ENCODE results near the gene SPHK1.

Gene SPHK1

GRCh38 chr17:76402711-76403110 is 18.3 kb downstream of the SPHK1 start:
- no peak overlapping the region for H3K9ac ChIP-seq (ENCODE audit: low read depth, low read length)
- H3K36me3 ChIP-seq (ENCODE audit: insufficient read depth, low read length): peaks cover 5% of the 10 kb centered on the region; the same call in 1 of the 2 replicates
- no peaks in the 10 kb centered on the region; the same call in 1 of the 2 replicates for H3K4me1 ChIP-seq (ENCODE audit: insufficient read depth, low read length)
- H3K9me3 ChIP-seq (ENCODE audit: control insufficient read depth, insufficient read depth, low read length): no peaks in the 10 kb centered on the region

- H3K4me1 ChIP-seq (ENCODE audit: insufficient read depth, low read length): no peaks in the 10 kb centered on the region
- no peak overlapping the region for H3K9ac ChIP-seq (ENCODE audit: low read depth, low read length)
- peaks cover 4% of the 10 kb centered on the region; the same call in 1 of the 2 replicates for H3K36me3 ChIP-seq (ENCODE audit: insufficient read depth, low read length)
- no peaks in the 10 kb centered on the region for H3K9me3 ChIP-seq (ENCODE audit: control insufficient read depth, insufficient read depth, low read length)
Observed at GRCh38 chr17:76404256-76404655, 19.8 kb downstream of the SPHK1 start.

- Histone ChIP-seq H3K9me3 (ENCODE audit: control insufficient read depth, insufficient read depth, low read length) (no peaks in the 10 kb centered on the region), H3K4me1 (ENCODE audit: insufficient read depth, low read length) (no peaks in the 10 kb centered on the region), H3K36me3 (ENCODE audit: insufficient read depth, low read length) (peaks cover 4% of the 10 kb centered on the region; the same call in 1 of the 2 replicates), H3K9ac (ENCODE audit: low read depth, low read length) (no peak overlapping the region)
Observed at GRCh38 chr17:76404976-76405563, 20.7 kb downstream of the SPHK1 start.

GRCh38 chr17:76405607-76405966 is 21.2 kb downstream of the SPHK1 start:
- H3K9me3 ChIP-seq (ENCODE audit: control insufficient read depth, insufficient read depth, low read length): no peaks in the 10 kb centered on the region
- no peaks in the 10 kb centered on the region for H3K4me1 ChIP-seq (ENCODE audit: insufficient read depth, low read length)
- peaks cover 4% of the 10 kb centered on the region; the same call in 1 of the 2 replicates for H3K36me3 ChIP-seq (ENCODE audit: insufficient read depth, low read length)
- H3K9ac ChIP-seq (ENCODE audit: low read depth, low read length): no peak overlapping the region

- H3K36me3 ChIP-seq (ENCODE audit: insufficient read depth, low read length): peaks cover 4% of the 10 kb centered on the region; the same call in 1 of the 2 replicates
- H3K9ac ChIP-seq (ENCODE audit: low read depth, low read length): no peak overlapping the region
- no peaks in the 10 kb centered on the region for H3K4me1 ChIP-seq (ENCODE audit: insufficient read depth, low read length)
- no peaks in the 10 kb centered on the region for H3K9me3 ChIP-seq (ENCODE audit: control insufficient read depth, insufficient read depth, low read length)
Observed at GRCh38 chr17:76405967-76406647, 21.7 kb downstream of the SPHK1 start.

- H3K36me3 ChIP-seq (ENCODE audit: insufficient read depth, low read length): peaks cover 2% of the 10 kb centered on the region; the same call in 1 of the 2 replicates
- H3K9ac ChIP-seq (ENCODE audit: low read depth, low read length): no peak overlapping the region
- no peaks in the 10 kb centered on the region for H3K4me1 ChIP-seq (ENCODE audit: insufficient read depth, low read length)
- H3K9me3 ChIP-seq (ENCODE audit: control insufficient read depth, insufficient read depth, low read length): no peaks in the 10 kb centered on the region
Observed at GRCh38 chr17:76407509-76407908, 23.1 kb downstream of the SPHK1 start.

GRCh38 chr17:76408037-76408849 is 23.8 kb downstream of the SPHK1 start:
- Histone ChIP-seq H3K36me3 (ENCODE audit: insufficient read depth, low read length) (peaks cover 3% of the 10 kb centered on the region), H3K9ac (ENCODE audit: low read depth, low read length) (no peak overlapping the region), H3K9me3 (ENCODE audit: control insufficient read depth, insufficient read depth, low read length) (no peaks in the 10 kb centered on the region), H3K4me1 (ENCODE audit: insufficient read depth, low read length) (no peaks in the 10 kb centered on the region)

GRCh38 chr17:76410328-76410965 is 26.0 kb downstream of the SPHK1 start:
- H3K36me3 ChIP-seq (ENCODE audit: insufficient read depth, low read length): peaks cover 3% of the 10 kb centered on the region; the same call in 1 of the 2 replicates
- no peaks in the 10 kb centered on the region for H3K9me3 ChIP-seq (ENCODE audit: control insufficient read depth, insufficient read depth, low read length)
- no peak overlapping the region for H3K9ac ChIP-seq (ENCODE audit: low read depth, low read length)
- peaks cover 15% of the 10 kb centered on the region for H3K4me1 ChIP-seq (ENCODE audit: insufficient read depth, low read length)

- no peak overlapping the region for H3K9ac ChIP-seq (ENCODE audit: low read depth, low read length)
- H3K9me3 ChIP-seq (ENCODE audit: control insufficient read depth, insufficient read depth, low read length): no peaks in the 10 kb centered on the region
- H3K4me1 ChIP-seq (ENCODE audit: insufficient read depth, low read length): peaks cover 15% of the 10 kb centered on the region
- H3K36me3 ChIP-seq (ENCODE audit: insufficient read depth, low read length): peaks cover 3% of the 10 kb centered on the region; the same call in 1 of the 2 replicates
Observed at GRCh38 chr17:76411247-76411646, 26.8 kb downstream of the SPHK1 start.

- Histone ChIP-seq H3K36me3 (ENCODE audit: insufficient read depth, low read length) (peaks cover 3% of the 10 kb centered on the region; the same call in 1 of the 2 replicates), H3K9me3 (ENCODE audit: control insufficient read depth, insufficient read depth, low read length) (no peaks in the 10 kb centered on the region), H3K4me1 (ENCODE audit: insufficient read depth, low read length) (peaks cover 15% of the 10 kb centered on the region), H3K9ac (ENCODE audit: low read depth, low read length) (no peak overlapping the region)
Observed at GRCh38 chr17:76414334-76415295, 30.2 kb downstream of the SPHK1 start.

- Histone ChIP-seq H3K9ac (ENCODE audit: low read depth, low read length) (no peak overlapping the region), H3K36me3 (ENCODE audit: insufficient read depth, low read length) (peaks cover 3% of the 10 kb centered on the region; the same call in 1 of the 2 replicates), H3K4me1 (ENCODE audit: insufficient read depth, low read length) (peaks cover 15% of the 10 kb centered on the region), H3K9me3 (ENCODE audit: control insufficient read depth, insufficient read depth, low read length) (no peaks in the 10 kb centered on the region)
Observed at GRCh38 chr17:76415786-76416185, 31.4 kb downstream of the SPHK1 start.

GRCh38 chr17:76416457-76416856 is 32.0 kb downstream of the SPHK1 start:
- peaks cover 15% of the 10 kb centered on the region for H3K4me1 ChIP-seq (ENCODE audit: insufficient read depth, low read length)
- H3K36me3 ChIP-seq (ENCODE audit: insufficient read depth, low read length): peaks cover 3% of the 10 kb centered on the region; the same call in 1 of the 2 replicates
- no peak overlapping the region for H3K9ac ChIP-seq (ENCODE audit: low read depth, low read length)
- no peaks in the 10 kb centered on the region for H3K9me3 ChIP-seq (ENCODE audit: control insufficient read depth, insufficient read depth, low read length)

- Histone ChIP-seq H3K9me3 (ENCODE audit: control insufficient read depth, insufficient read depth, low read length) (no peaks in the 10 kb centered on the region), H3K36me3 (ENCODE audit: insufficient read depth, low read length) (peaks cover 3% of the 10 kb centered on the region; the same call in 1 of the 2 replicates), H3K4me1 (ENCODE audit: insufficient read depth, low read length) (peaks cover 15% of the 10 kb centered on the region), H3K9ac (ENCODE audit: low read depth, low read length) (no peak overlapping the region)
Observed at GRCh38 chr17:76416899-76417298, 32.5 kb downstream of the SPHK1 start.
